SH-SY5Y (cell line): ENCODE data around the gene ZNF473.

ENCODE experiments used
- GATA2 ChIP-seq: IDR thresholded peaks from 2 replicates; pipeline ENCODE4 v1.6.1; 2011; ENCODE audit warnings: mild to moderate bottlenecking, low read depth, low read length
- GATA3 ChIP-seq: IDR thresholded peaks from 2 replicates; pipeline ENCODE4 v1.6.1; 2011; ENCODE audit warnings: low read depth, mild to moderate bottlenecking, low read length, moderate library complexity

DNA sequence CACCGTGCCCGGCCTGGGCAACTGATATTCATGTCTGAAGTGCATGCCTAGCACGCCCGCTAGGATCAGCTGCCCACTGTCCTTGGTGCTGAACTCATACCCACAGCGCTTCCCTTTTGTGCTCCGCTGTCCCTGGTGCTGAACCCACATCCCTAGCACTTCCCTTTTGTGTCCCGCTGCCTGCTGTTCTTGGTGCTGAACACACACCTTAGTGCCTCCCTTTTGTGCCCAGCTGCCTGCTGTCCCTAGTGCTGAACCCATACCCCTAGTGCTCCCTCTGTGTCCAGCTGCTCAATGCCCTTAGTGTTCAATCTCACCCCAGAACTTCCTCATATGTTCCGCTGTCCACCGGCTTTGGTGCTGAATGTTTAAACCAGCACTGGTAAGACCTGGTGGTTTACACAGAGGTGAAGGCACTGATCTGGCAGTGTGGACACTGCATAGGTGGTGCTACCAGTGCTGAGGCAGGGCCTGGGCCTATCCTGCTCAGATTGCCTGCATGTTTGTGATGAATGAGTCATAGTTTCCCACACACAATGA is 38.6 kb upstream of the ZNF473 start:
- no peak for TF ChIP-seq GATA3
- no peak for TF ChIP-seq GATA2
